Measurements from ENCODE around the gene OR4K1. TPM values are rescaled to one million over a fixed set of nuclear protein-coding genes. Genes with fewer than 3 reads are reported as not detected.

OR4K1 gene
- total RNA-seq, 1 experiment from 2014 or later: not detected

DNA sequence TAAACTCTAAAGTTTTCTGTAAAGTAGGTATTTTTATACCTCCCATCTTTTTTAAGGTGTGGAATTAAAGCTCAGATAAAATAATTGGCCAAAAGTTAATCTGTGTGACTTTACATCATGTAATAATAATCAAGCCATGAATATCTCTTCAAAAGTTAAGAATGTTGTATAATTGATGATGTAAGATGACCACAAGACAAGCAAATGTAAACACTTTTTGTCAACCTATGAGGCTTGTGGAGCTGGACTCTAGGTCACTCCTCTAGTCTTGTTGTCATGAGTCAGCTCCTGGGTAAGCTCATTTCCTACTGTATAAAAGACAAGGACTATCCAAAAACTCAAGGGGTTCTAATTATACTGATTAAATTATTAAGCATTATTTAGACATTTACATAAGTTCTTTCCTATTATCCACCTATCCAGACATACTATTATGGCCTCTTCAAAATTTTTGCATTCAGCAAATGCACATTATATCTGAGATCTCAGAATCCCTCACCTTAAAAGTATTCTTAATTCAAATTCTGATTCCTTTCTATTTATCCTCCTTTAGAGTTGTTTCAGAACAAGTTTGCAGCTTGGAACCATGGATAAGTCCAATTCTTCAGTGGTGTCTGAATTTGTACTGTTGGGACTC, 10.6 kb upstream of the OR4K1 start, which contains the start of gene OR4K5:
OR4K5 (plus strand) TSS at position 587 of the 637 bp plus-strand sequence; CDS start at position 587, 0 bp downstream.
- intact Hi-C loops (cut with micrococcal nuclease): no loop called here
- Histone ChIP-seq H3K27ac (ENCODE audit: low read depth, low read length) (no peak within 1 kb of the TSS), H3K79me2 (ENCODE audit: insufficient read depth, low read length) (no peaks in the 10 kb centered on the region), H3K9ac (ENCODE audit: low read length) (no peak within 1 kb of the TSS), H3K36me3 (ENCODE audit: control insufficient read depth in 1 of 2, insufficient read depth in 2 of 2, low read length in 2 of 2) (no peaks in the 10 kb centered on the region), H3K9me2 (ENCODE audit: insufficient read depth) (no peaks in the 10 kb centered on the region), H3K9me3 (ENCODE audit: control insufficient read depth in 1 of 2, insufficient read depth in 1 of 2, low read depth in 1 of 2, low read length in 2 of 2) (peaks cover 29 to 45% of the 10 kb centered on the region in 2 experiments; a peak in 3 of 4 replicates), H3K4me3 (replicated peaks in 1 of 2; ENCODE audit: low read depth in 1 of 2, low read length in 2 of 2) (no peak within 1 kb of the TSS), H3K4me1 (ENCODE audit: control insufficient read depth in 1 of 2, insufficient read depth in 2 of 2, low read length in 2 of 2) (no peaks in the 10 kb centered on the region), H2AFZ (ENCODE audit: low read depth, low read length, poor library complexity, severe bottlenecking) (no peak within 1 kb of the TSS), H3K4me2 (ENCODE audit: low read length) (no peak within 1 kb of the TSS), H3K27me3 (ENCODE audit: insufficient read depth, low read length) (no peaks in the 10 kb centered on the region), H4K20me1 (ENCODE audit: insufficient read depth) (no peaks in the 10 kb centered on the region)
- RAD21 ChIA-PET (ENCODE audit: low non-redundant PET in 1 of 2, low total read pairs in 2 of 2, uncharacterized antibody in 2 of 2, unreplicated experiment in 2 of 2): no interaction called here
- ATAC-seq (no peak), DNase-seq (ENCODE audit: low read depth, low spot score) (no peak)
- POLR2A ChIA-PET: no interaction called here
- TF ChIP-seq SRF (IDR thresholded peaks at IDR 0.05; ENCODE audit: low read depth): no peak
- BruUV-seq (replicated peaks): no TSS peak
- CTCF ChIA-PET: no interaction called here

DNA sequence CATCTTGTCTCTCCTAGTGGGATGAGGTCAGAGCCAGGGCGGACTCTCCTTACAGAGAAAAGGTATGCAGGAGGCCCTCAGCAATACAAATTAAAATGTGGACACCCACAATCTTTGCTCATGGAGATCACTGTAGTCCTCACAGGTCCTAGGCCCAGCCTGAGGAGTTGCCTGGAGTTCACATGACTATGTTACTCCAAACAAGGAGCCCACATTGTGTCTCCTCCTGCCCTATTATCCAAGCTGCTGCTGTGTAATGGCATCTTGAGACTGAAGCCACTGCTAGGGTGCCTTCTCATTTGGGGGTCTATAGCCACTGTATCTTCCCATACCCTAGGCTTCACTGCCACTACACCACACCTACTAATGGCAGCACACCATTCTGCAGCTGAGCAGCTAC, 11.0 kb downstream of the OR4K1 start:
- no TSS peak for BruUV-seq (replicated peaks)

More for the DNA sequence above, 11.0 kb downstream of the OR4K1 start:
- ATAC-seq (no peak), DNase-seq (ENCODE audit: low read depth, low spot score) (no peak)
- Histone ChIP-seq H2AFZ (ENCODE audit: low read depth, low read length, poor library complexity, severe bottlenecking) (no peak overlapping the region), H3K4me2 (ENCODE audit: low read length) (no peak overlapping the region), H4K20me1 (ENCODE audit: insufficient read depth) (no peaks in the 10 kb centered on the region), H3K9me2 (ENCODE audit: insufficient read depth) (no peaks in the 10 kb centered on the region), H3K4me1 (ENCODE audit: control insufficient read depth in 1 of 2, insufficient read depth in 2 of 2, low read length in 2 of 2) (no peaks in the 10 kb centered on the region), H3K36me3 (ENCODE audit: control insufficient read depth in 1 of 2, insufficient read depth in 2 of 2, low read length in 2 of 2) (no peaks in the 10 kb centered on the region), H3K79me2 (ENCODE audit: insufficient read depth, low read length) (no peaks in the 10 kb centered on the region), H3K9ac (ENCODE audit: low read length) (no peak overlapping the region), H3K27me3 (ENCODE audit: insufficient read depth, low read length) (no peaks in the 10 kb centered on the region), H3K4me3 (replicated peaks in 1 of 2; ENCODE audit: low read depth in 1 of 2, low read length in 2 of 2) (no peak overlapping the region), H3K9me3 (ENCODE audit: control insufficient read depth in 1 of 2, insufficient read depth in 1 of 2, low read depth in 1 of 2, low read length in 2 of 2) (peaks cover 12 to 34% of the 10 kb centered on the region in 2 experiments; a peak in 2 of 4 replicates), H3K27ac (ENCODE audit: low read depth, low read length) (no peak overlapping the region)
- RAD21 ChIA-PET (ENCODE audit: low non-redundant PET in 1 of 2, low total read pairs in 2 of 2, uncharacterized antibody in 2 of 2, unreplicated experiment in 2 of 2): no interaction called here
- POLR2A ChIA-PET: no interaction called here
- intact Hi-C loops (cut with micrococcal nuclease): no loop called here
- no peak for TF ChIP-seq RAD21 (IDR thresholded peaks at IDR 0.05; ENCODE audit: low read depth)
- TF ChIP-seq, protein P1, sequence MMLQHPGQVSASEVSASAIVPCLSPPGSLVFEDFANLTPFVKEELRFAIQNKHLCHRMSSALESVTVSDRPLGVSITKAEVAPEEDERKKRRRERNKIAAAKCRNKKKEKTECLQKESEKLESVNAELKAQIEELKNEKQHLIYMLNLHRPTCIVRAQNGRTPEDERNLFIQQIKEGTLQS (IDR thresholded peaks at IDR 0.05): no peak
- no peak for TF ChIP-seq FOSL1 (IDR thresholded peaks at IDR 0.05; ENCODE audit: low read depth)
- TF ChIP-seq EZH2phosphoT487 (IDR thresholded peaks at IDR 0.05; ENCODE audit: borderline replicate concordance): no peak
- TF ChIP-seq, protein P2, sequence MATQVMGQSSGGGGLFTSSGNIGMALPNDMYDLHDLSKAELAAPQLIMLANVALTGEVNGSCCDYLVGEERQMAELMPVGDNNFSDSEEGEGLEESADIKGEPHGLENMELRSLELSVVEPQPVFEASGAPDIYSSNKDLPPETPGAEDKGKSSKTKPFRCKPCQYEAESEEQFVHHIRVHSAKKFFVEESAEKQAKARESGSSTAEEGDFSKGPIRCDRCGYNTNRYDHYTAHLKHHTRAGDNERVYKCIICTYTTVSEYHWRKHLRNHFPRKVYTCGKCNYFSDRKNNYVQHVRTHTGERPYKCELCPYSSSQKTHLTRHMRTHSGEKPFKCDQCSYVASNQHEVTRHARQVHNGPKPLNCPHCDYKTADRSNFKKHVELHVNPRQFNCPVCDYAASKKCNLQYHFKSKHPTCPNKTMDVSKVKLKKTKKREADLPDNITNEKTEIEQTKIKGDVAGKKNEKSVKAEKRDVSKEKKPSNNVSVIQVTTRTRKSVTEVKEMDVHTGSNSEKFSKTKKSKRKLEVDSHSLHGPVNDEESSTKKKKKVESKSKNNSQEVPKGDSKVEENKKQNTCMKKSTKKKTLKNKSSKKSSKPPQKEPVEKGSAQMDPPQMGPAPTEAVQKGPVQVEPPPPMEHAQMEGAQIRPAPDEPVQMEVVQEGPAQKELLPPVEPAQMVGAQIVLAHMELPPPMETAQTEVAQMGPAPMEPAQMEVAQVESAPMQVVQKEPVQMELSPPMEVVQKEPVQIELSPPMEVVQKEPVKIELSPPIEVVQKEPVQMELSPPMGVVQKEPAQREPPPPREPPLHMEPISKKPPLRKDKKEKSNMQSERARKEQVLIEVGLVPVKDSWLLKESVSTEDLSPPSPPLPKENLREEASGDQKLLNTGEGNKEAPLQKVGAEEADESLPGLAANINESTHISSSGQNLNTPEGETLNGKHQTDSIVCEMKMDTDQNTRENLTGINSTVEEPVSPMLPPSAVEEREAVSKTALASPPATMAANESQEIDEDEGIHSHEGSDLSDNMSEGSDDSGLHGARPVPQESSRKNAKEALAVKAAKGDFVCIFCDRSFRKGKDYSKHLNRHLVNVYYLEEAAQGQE (IDR thresholded peaks at IDR 0.05; ENCODE audit: low read depth): no peak
- no peak for TF ChIP-seq TCF7L2 (IDR thresholded peaks at IDR 0.05; ENCODE audit: borderline replicate concordance, extremely low read depth, insufficient read depth, insufficient read length)
- TF ChIP-seq SP1 (IDR thresholded peaks at IDR 0.05; ENCODE audit: low read depth): no peak
- TF ChIP-seq, protein P3, sequence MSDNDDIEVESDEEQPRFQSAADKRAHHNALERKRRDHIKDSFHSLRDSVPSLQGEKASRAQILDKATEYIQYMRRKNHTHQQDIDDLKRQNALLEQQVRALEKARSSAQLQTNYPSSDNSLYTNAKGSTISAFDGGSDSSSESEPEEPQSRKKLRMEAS (IDR thresholded peaks at IDR 0.05): no peak
- TF ChIP-seq CBX3 (IDR thresholded peaks at IDR 0.05; ENCODE audit: low read depth): no peak
- no peak for TF ChIP-seq SIN3A (IDR thresholded peaks at IDR 0.05; ENCODE audit: low read depth)
- TF ChIP-seq, protein P4, sequence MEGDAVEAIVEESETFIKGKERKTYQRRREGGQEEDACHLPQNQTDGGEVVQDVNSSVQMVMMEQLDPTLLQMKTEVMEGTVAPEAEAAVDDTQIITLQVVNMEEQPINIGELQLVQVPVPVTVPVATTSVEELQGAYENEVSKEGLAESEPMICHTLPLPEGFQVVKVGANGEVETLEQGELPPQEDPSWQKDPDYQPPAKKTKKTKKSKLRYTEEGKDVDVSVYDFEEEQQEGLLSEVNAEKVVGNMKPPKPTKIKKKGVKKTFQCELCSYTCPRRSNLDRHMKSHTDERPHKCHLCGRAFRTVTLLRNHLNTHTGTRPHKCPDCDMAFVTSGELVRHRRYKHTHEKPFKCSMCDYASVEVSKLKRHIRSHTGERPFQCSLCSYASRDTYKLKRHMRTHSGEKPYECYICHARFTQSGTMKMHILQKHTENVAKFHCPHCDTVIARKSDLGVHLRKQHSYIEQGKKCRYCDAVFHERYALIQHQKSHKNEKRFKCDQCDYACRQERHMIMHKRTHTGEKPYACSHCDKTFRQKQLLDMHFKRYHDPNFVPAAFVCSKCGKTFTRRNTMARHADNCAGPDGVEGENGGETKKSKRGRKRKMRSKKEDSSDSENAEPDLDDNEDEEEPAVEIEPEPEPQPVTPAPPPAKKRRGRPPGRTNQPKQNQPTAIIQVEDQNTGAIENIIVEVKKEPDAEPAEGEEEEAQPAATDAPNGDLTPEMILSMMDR (IDR thresholded peaks at IDR 0.05 in 2 of 3, conservative IDR thresholded peaks at IDR 0.05 in 1 of 3; ENCODE audit: borderline replicate concordance in 1 of 3, insufficient read depth in 1 of 3, low read depth in 2 of 3, low read length in 2 of 3): no peak
- no peak for TF ChIP-seq YY1 (IDR thresholded peaks at IDR 0.05; ENCODE audit: extremely low read depth, insufficient replicate concordance, low read depth, low read length)
- CTCF ChIA-PET: no interaction called here

All from HCT116 (cell line).